DOHH2 (cell line): Measurements from ENCODE around the gene CWC27.

Source experiments
- H3F3A ChIP-seq: fragments of 200-600 bp; sonication (generic), shearing (Covaris generic); 2 replicates; pipeline ENCODE4 v1.6.0; 2016; ENCODE audit warnings: antibody characterized with exemption, mild to moderate bottlenecking; ENCODE audit not compliant: control insufficient read depth, insufficient read depth
- H3K27ac ChIP-seq: fragments of 200-600 bp; sonication (generic); 2 replicates; pipeline ENCODE4 v1.5.1; 2014; ENCODE audit warnings: low read depth, mild to moderate bottlenecking, low read length, moderate library complexity
- H3K27me3 ChIP-seq: fragments of 200-600 bp; sonication (generic); 2 replicates; pipeline ENCODE4 v1.6.1; 2014; ENCODE audit warnings: mild to moderate bottlenecking, low read length, mixed read lengths; ENCODE audit not compliant: control insufficient read depth
- H3K36me3 ChIP-seq: fragments of 200-600 bp; sonication (generic); 2 replicates; pipeline ENCODE4 v1.6.1; 2014; ENCODE audit warnings: mild to moderate bottlenecking, low read length, moderate library complexity, mixed read lengths; ENCODE audit not compliant: control insufficient read depth
- H3K4me1 ChIP-seq: fragments of 200-600 bp; sonication (generic); 2 replicates; pipeline ENCODE4 v1.6.1; 2014; ENCODE audit warnings: mild to moderate bottlenecking, low read length, mixed read lengths; ENCODE audit not compliant: control insufficient read depth
- H3K4me2 ChIP-seq: fragments of 200-600 bp; sonication (generic); 2 replicates; pipeline ENCODE4 v1.6.0; 2014; ENCODE audit warnings: mild to moderate bottlenecking, low read length, moderate library complexity
- H3K4me3 ChIP-seq: fragments of 200-600 bp; sonication (generic); 2 replicates; pipeline ENCODE4 v1.5.1; 2014; ENCODE audit warnings: mild to moderate bottlenecking, low read length, mixed read lengths
- H3K79me2 ChIP-seq: fragments of 200-600 bp; sonication (generic); 2 replicates; pipeline ENCODE4 v1.6.1; 2014; ENCODE audit warnings: mild to moderate bottlenecking, low read length, mixed read lengths; ENCODE audit not compliant: control insufficient read depth
- H3K9me2 ChIP-seq: fragments of 200-600 bp; sonication (generic); replicated peaks from 2 replicates; pipeline ENCODE4 v1.6.1; 2014; ENCODE audit warnings: mild to moderate bottlenecking, low read length, mixed read lengths; ENCODE audit not compliant: control insufficient read depth
- H3K9me3 ChIP-seq: fragments of 200-600 bp; sonication (generic); 2 replicates; pipeline ENCODE4 v1.6.1; 2014; ENCODE audit warnings: antibody characterized with exemption, low read length, mixed read lengths; ENCODE audit not compliant: control insufficient read depth, insufficient read depth
- H4K20me1 ChIP-seq: fragments of 200-600 bp; sonication (generic); 2 replicates; pipeline ENCODE4 v1.6.0; 2014; ENCODE audit warnings: low read depth, mild to moderate bottlenecking, antibody characterized with exemption, low read length, moderate library complexity; ENCODE audit not compliant: control insufficient read depth, insufficient read depth
- EZH2phosphoT487 ChIP-seq: fragments of 200-600 bp; sonication (generic); IDR thresholded peaks from 2 replicates; pipeline ENCODE4 v1.6.1; 2017; ENCODE audit warnings: borderline replicate concordance, mild to moderate bottlenecking, antibody characterized with exemption, low read length, moderate library complexity, mixed read lengths
- TF ChIP-seq, protein P1 (sequence below): fragments of 200-600 bp; sonication (generic); IDR thresholded peaks from one replicate; pipeline ENCODE4 v1.5.1; 2014; ENCODE audit warnings: antibody characterized with exemption, mild to moderate bottlenecking, low read depth, low read length; ENCODE audit not compliant: poor library complexity, severe bottlenecking

CWC27 gene

DNA sequence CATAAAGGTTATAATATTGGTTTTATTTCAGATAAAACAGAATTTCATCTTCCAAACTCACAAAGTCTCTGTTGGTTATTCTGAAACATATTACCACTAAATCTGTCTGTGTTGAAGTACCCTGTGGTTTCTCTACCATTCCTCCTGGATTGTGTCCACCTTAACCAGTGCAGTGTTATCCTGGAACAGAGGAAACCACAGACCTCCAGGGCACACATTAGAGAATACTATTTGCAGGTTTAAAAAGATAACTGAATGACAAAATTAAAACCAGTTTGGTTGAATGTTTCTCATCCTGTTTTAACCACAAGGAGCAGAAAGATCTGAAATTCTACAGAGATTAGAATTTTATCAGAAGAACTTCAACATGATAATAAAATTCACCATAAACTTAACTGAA is 251.8 kb downstream of the CWC27 start:
- no peak overlapping the region for H3K4me2 ChIP-seq
- H4K20me1 ChIP-seq, result no peaks in the 10 kb centered on the region
- no peaks in the 10 kb centered on the region for H3K9me2 ChIP-seq
- no peaks in the 10 kb centered on the region for H3K9me3 ChIP-seq
- TF ChIP-seq EZH2phosphoT487, result no peak
- TF ChIP-seq, protein P1, sequence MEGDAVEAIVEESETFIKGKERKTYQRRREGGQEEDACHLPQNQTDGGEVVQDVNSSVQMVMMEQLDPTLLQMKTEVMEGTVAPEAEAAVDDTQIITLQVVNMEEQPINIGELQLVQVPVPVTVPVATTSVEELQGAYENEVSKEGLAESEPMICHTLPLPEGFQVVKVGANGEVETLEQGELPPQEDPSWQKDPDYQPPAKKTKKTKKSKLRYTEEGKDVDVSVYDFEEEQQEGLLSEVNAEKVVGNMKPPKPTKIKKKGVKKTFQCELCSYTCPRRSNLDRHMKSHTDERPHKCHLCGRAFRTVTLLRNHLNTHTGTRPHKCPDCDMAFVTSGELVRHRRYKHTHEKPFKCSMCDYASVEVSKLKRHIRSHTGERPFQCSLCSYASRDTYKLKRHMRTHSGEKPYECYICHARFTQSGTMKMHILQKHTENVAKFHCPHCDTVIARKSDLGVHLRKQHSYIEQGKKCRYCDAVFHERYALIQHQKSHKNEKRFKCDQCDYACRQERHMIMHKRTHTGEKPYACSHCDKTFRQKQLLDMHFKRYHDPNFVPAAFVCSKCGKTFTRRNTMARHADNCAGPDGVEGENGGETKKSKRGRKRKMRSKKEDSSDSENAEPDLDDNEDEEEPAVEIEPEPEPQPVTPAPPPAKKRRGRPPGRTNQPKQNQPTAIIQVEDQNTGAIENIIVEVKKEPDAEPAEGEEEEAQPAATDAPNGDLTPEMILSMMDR, result no peak
- H3K4me3 ChIP-seq, result no peak overlapping the region
- peaks cover 19% of the 10 kb centered on the region for H3K4me1 ChIP-seq
- H3K27ac ChIP-seq, result no peak overlapping the region
- no peaks in the 10 kb centered on the region; the same call in 1 of the 2 replicates for H3F3A ChIP-seq
- H3K27me3 ChIP-seq, result peaks cover 2% of the 10 kb centered on the region; the same call in 1 of the 2 replicates
- H3K79me2 ChIP-seq, result no peaks in the 10 kb centered on the region
- H3K36me3 ChIP-seq, result no peaks in the 10 kb centered on the region

DNA sequence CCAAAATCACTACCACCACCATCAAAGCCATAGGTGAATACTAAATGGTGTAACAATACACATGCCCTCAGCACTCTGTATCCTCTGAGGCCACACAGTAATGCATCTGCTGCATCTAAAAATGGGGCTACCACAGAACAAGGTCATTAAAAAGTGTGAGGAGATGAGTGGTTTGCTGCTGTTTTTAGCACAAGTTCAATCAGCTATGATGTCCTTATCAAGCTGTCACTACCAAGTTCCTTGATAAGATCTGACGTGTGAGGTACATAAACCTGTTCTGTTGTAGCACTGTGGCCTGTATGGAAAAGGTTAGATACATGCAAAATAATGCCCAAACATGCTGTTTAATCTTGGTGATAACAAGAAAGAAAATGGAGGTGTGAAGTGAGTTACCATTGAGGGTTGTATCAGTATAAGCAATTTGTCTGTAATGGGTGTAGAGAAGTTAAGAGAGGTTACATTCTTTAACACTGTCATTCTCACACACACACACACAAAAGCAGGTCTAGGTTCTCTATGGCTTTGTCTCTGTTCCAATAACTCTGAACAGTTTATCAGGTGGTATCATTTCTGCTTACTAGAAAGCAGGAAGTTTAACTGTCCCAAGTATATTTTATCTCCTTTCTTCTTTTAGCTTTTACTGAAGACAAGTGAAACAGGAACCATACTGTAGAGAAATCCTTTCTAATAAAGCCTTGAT is 252.9 kb downstream of the CWC27 start:
- Histone ChIP-seq H3F3A (no peaks in the 10 kb centered on the region; the same call in 1 of the 2 replicates), H3K27ac (no peak overlapping the region), H3K27me3 (peaks cover 2% of the 10 kb centered on the region; the same call in 1 of the 2 replicates), H3K36me3 (no peaks in the 10 kb centered on the region), H3K4me3 (no peak overlapping the region), H4K20me1 (no peaks in the 10 kb centered on the region), H3K9me2 (no peaks in the 10 kb centered on the region), H3K9me3 (no peaks in the 10 kb centered on the region), H3K4me1 (peaks cover 31% of the 10 kb centered on the region), H3K79me2 (no peaks in the 10 kb centered on the region), H3K4me2 (peak overlapping the region; percentile 29; the same call in 1 of the 2 replicates)
- TF ChIP-seq, protein P1, result no peak
- no peak for TF ChIP-seq EZH2phosphoT487

DNA sequence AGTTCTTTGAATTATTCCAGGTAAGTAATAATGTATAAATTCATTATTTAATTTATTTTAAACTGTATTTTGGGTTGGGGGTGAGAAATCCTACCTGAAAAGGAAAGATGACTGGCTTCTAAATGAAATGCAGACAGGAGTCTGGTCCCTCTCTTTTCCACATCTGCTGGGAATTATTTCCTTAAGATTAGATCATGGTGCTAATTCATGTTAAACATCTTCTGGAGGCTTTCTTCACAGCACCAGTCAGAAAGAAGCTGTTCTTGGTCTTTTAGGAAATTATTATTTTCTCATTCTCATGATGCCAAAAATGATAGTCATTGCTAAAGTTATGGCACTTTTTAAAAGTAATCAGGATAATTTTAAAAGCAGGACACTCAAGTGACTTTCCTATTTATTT is 254.2 kb downstream of the CWC27 start:
- TF ChIP-seq EZH2phosphoT487, result no peak
- TF ChIP-seq, protein P1, result no peak
- H3K79me2 ChIP-seq, result no peaks in the 10 kb centered on the region

More for the DNA sequence above, 254.2 kb downstream of the CWC27 start:
- no peaks in the 10 kb centered on the region for H3K9me3 ChIP-seq
- H3K27ac ChIP-seq, result no peak overlapping the region
- no peaks in the 10 kb centered on the region for H4K20me1 ChIP-seq
- no peak overlapping the region for H3K4me2 ChIP-seq
- peaks cover 2% of the 10 kb centered on the region; the same call in 1 of the 2 replicates for H3K27me3 ChIP-seq
- H3K9me2 ChIP-seq, result no peaks in the 10 kb centered on the region
- H3K4me3 ChIP-seq, result no peak overlapping the region
- H3K4me1 ChIP-seq, result peaks cover 43% of the 10 kb centered on the region
- no peaks in the 10 kb centered on the region; the same call in 1 of the 2 replicates for H3F3A ChIP-seq
- H3K36me3 ChIP-seq, result no peaks in the 10 kb centered on the region
